Stimulated activated naive CD4-positive, alpha-beta T cell (primary cell): ENCODE results near the gene ZBTB20.
A peak's percentile ranks its signal among the peaks of the same experiment; 100 is the strongest.
"Not testable (repeated sequence)": the region's sequence is repeated elsewhere in the genome, so short reads cannot be mapped to it uniquely, and the experiment has no call there.

Experiments
- DNase-seq, 6 experiments: peaks; one replicate each; lab custom pipeline; 2025; lab: John Stamatoyannopoulos, UW

ZBTB20 gene

DNA sequence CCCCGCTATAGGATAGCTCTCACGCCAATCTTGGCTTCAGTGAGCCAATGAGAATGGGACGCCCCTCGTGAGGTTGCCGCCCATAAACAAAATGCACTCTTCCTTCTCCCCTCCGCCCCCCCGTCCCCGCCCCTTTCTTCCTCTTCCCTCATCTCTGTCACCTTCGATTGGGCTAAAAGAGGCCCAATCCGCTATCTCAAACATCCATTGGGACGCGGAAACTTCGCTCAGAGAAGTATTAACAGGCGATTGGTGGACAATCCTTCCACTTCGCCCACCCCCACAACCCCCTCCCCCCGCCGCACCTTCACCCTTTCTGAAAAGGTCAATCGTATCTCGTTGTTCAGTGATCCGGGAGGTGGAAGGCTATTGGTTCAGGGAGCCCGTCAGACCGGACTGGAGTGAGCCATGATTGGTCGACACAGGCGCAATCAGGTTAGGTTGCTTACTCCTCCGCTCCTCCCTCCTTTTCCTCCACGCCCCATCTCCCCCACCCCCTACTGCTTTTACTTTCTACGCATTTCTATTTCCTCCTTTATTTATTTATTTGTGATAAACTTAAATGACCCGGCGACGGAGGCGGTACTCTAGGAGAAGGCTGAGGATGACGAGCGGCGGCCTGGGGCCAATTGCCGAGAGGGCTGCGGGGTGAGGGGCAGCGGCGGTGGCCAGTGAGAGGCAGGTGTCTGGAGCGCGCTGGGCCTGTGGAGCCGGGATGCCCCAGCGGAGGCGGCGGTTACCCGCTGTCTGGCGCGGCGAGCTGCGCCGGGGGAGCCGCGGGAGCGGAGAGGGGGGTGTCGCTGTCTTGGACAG is 447 bp upstream of the ZBTB20 start:
- DNase-seq = peak; percentile 94 to 100 (median 99)

DNA sequence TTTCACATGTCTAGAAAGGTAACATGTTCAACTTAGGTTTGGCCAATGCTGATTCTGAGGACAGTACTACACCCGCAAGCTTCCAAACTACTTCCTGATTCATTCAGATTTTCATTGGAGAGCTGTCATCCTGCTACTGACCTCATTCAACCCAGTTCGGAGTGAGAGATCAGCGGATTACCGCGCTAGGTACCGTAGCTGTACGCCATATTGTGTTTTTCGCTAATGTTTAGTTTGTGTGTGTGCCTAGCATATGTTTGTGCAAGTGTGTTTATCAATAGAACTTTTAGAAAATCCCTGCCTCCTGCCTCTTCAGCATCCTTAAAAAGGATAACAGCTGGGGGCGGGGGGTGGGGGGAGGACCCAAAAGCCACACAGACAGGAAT is 1.1 kb downstream of the ZBTB20 start:
- DNase-seq = peak; percentile 18 to 76 (median 39)

DNA sequence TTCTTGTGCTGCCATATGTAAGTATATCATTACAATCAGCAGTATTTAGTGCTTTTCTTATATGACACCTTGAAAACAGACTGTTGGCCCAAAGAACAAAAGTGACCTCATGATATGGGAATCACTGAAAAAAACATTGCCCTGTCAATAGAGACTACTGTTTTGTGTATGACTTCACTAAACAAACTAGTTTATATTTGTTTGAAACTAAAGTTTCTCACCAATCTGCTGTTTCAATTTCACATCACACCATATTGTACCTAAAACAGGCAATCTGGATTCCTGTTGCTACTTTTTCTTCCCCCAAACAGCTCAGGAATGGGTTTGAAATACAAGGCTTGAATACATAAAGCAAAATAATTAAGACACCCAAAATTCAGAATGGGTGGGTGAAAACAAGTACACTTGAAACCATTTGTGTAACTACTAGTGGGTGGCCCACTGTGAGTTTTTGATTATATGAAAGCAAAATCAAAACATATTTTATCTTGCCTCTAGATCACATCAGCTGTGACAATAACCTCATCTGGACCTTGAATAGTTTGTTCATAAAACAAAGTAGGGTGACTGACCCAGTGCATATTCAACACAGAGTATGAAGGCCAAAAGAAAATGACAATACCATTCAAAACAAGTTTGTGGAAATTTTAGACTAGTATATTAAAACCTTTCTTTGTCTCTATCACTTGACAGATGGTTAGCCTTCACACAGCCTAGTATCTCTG is 5.9 kb downstream of the ZBTB20 start:
- DNase-seq = no peak

DNA sequence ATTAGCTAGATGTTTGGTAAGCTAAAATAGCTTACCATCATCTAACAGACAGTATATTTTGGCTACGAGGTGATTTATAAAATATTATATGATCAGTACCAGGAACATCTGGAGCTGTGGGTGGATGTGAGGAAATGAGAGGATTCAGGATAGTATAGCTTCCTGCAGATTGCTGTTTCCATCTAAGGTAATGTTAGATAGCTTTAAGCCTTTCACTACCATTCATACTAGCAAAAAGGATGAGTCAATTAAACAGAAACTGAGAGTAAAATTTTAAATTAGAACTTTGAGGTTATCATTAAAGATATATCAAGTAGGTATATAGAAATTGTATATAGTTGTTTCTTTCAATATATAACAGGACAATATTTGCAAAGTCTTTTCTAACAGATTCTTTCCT is 8.0 kb downstream of the ZBTB20 start:
- no peak for DNase-seq

DNA sequence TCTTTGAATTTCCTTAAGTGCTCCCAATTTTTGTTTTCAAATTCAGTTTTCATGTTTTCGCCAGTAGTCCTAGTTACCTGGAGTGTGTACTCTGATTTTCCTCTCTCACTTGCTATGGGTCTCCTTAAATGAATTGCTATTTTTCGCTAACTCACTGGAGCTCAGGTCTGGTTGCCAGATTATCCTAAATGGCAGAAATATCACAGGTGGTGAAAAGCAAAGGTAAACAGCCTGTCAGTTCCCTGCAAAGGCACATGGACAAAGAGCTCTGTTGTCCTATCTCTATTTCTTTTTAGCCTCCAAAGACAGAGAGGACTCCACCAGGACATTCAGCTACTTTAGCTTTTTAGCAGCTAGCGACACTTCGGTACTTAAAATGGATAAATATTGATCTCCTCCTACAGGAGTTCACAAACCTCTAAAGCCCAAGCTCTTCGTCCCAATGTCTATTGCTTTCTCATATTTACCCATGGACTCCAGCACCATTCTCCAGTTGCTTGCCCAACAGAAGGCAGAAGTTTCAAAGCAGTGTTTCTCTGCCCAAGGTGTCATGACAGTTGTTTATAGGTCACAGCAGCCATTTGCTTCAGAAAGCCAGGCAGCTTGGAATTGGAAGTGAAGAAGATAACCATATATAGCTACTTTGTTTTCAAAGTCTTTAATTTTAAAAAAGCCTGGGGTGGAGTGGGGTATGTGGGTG is 12.3 kb downstream of the ZBTB20 start:
- DNase-seq = no peak

DNA sequence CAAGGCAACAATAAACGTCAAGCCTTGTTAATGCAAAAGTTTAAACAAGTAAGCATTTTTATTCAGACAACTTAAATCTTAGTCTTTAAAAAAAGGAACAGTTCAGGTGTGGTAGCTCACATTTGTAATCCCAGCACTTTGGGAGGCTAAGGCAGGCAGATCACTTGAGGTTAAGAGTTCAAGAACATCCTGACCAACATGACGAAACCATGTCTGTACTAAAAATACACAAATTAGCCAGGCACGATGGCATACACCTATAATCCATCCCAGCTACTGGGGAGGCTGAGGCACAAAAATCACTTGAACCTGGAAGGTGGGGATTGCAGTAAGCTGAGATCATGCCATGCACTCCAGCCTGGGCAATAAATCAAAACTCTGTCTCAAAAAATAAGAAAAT is 19.9 kb downstream of the ZBTB20 start:
- no peak for DNase-seq

DNA sequence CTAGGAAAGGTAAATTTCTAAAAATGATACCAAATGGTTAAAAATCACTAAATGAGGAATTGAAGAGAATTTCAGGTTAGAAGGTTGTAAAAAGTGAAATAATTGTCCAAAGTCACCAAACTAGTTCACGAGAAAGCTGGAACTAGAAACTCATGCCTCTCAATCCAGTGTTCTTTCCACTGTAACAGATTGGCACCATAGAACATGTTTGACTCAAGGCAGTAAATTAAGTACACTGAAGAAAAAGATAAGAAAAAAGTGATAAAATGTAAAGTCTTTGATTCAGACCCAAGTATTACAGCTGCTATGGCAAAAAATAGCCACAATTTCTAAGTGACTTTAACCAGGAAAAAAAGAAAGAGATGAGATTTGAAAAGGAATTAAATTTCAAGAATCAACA is 26.5 kb downstream of the ZBTB20 start:
- DNase-seq = no peak

DNA sequence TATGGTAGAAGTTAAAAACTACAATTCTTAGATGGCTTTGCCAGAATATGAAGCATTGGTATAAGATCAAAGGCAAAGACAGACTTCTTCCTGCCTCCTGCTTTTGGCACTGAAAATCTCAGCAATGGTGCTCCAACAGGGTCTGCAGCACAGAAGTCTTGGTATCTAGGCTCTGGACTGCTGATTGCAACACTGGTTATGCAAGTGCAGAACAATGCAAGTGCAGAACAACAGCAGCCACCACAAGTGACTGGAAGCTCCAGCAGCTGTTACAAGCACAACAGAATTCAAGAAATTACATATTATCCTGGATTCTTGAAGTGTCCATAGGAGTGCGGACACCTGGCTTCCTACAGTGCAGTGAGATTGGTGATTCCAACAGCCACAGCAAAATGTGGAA is 33.7 kb downstream of the ZBTB20 start:
- no peak for DNase-seq

DNA sequence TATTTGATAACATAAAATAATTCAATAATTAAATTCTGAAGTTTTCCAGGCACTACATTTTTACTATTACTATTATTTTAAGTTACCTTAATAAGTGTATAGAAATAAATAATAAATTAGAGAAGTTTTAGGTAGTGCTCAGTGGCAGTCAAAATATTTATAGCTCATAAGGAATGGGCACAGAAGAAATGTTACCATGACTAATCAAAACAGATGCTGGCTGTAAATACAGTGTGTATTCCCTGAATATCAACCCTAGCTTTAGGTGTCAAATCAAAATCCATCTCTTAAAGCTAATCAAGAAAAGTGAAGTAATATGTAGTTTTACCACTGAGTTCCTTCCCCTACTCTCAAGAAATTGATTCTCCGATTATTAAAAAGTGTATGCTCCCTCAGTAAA is 35.5 kb downstream of the ZBTB20 start:
- DNase-seq = no peak

DNA sequence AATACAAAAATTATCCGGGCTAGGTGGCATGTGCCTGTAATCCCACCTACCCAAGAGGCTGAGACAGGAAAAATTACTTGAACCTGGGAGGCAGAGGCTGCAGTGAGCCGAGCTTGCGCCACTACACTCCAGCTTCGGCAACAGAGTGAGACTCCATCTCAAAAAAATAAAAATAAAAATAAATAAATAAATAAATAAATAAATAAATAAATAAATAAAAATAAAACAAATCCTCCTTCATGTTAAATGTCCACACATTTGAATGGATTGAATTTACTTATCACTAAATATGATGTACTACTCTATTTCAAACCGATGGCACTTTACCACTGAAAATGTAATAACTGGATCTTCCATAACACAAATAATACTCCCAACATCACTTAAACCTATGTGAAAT is 36.3 kb downstream of the ZBTB20 start:
- DNase-seq = no peak

DNA sequence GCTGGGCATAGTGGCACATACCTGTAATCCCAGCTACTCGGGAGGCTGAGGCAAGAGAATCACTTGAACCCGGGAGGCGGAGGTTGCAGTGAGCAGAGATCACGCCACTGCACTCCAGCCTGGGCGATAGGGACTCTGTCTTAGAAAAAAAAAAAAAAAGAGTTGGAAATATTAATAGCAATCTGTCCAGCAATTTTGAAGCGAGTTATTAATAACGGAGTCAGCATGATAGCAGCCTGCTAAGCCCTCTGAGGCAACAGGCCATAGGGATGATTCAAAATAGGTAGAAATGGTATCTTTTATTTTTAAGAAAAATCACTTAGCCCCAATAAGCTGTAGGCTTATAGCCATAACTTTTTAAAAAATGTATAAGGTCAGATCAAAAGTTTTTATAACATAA is 37.0 kb downstream of the ZBTB20 start:
- not testable (repeated sequence) for DNase-seq

DNA sequence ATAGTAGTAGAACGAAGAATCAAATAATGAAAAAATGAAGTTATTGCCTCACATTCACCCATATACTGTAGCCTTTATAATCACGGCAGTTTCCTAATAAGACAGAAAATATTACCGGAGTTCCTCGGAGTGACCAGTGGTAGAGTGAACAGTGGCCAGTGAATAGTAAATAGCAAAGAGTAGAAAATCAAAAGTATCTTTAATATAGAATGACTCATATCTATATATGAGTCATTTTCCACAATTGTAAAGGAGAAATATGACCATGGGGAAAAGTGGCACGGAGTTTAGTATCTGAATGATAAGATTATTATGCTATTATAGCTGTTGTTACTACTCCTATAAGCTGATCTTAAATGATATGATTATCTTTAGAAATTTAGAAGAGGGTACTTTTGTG is 38.5 kb downstream of the ZBTB20 start:
- no peak for DNase-seq

DNA sequence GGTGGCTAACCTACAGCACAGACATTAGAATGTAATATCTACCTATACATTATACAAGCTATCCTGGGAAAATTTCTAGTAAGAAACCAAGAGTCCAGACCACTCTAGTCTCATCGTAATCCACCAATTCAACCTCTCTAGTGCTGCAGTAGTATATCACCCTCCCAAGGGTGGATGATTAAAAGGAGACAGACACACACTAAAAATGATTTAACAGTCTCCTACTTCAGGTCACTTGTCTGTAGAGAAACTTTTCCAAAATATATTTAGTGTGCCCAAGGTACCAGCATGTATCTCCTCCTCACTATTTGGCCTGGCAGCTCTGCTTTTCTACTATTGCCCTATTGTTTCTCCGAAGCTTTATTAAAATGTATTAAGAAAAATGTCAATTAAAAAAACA is 45.0 kb downstream of the ZBTB20 start:
- no peak for DNase-seq

DNA sequence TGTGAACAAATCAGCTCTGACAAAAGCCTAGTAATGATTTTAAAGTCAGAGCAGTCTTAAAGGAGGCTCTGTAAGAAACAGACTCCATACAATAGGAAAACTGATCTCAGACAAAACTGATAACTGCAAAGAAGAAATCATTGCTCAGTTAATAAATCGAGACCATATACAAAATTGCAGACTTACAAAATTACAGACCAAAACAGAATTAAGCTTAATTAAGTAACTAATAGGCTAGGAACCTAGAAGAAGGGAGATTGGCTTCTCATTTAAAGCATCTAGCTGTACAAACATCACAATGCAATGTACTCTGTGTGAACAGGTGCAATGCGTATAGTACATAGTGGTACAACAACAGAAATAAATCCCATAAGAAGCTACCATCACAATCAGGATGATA is 46.3 kb downstream of the ZBTB20 start:
- peak in 1 of 6 experiments; percentile 3 for DNase-seq

DNA sequence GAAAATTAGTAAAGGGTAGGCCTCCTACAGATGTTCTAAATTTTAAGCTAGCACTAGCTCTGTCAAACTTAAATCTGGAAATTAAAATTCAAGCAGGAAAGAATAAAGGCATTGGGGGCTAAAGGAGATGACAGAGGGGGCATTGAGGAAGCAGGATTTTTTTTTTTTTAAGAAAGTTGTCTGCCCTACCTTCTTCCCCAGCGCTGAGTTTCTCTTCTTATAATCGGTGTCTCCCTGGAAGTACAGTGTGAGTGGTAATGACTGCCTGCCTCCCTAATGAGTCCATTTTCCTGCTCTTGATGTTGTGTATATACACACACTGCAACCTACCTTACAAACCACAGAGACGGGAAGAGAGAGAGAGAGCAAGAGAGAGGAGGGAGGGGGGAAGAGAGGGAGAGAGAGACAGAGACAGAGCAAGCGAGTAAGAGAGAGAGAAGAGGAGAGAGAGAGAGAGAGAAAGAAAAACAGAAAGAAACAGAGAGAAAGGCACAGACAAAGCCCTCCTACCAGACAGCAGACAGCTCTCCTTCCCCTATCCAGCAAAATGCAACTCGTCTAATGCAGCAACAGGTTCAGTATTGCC is 47.0 kb downstream of the ZBTB20 start:
- DNase-seq = peak in 5 of 6 experiments; percentile 1 to 71 (median 53)

DNA sequence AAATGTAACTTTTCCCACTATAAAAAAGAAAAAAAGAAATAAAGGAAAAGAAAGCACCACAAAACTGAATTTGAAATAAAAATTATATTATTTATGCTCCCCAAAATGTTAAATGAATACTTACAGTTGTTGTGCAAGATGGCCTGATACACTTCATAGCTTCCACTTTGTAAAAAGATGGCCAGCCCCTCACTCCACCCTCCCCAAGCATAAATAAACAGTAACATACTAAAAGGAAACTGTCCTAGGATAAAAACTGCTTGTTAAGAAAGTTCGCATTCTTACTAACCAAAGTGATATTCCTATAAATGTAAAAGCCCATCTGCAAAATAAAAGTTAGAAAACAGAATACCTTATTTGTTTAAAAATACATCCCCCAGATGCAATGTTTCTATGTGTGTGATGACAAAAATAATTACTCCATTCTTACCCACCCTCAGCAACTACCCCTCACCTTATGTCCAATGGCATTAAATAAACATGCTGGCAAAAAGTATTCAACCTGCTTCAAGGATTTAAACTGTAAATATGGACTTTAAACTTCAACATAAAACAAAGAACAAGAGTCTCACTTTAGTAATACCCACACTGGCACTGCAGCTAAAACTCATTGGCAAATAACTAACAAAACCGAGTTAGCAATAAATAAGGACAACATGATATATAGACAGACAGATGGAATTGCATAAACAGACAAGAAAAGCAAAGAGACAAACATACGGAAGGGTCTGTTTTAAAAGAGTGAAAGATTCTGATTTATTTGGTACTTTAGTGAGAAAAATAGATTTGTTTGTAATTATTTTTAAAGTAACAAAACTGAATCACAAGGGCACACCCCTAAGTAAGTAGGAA is 47.7 kb downstream of the ZBTB20 start:
- DNase-seq = no peak

DNA sequence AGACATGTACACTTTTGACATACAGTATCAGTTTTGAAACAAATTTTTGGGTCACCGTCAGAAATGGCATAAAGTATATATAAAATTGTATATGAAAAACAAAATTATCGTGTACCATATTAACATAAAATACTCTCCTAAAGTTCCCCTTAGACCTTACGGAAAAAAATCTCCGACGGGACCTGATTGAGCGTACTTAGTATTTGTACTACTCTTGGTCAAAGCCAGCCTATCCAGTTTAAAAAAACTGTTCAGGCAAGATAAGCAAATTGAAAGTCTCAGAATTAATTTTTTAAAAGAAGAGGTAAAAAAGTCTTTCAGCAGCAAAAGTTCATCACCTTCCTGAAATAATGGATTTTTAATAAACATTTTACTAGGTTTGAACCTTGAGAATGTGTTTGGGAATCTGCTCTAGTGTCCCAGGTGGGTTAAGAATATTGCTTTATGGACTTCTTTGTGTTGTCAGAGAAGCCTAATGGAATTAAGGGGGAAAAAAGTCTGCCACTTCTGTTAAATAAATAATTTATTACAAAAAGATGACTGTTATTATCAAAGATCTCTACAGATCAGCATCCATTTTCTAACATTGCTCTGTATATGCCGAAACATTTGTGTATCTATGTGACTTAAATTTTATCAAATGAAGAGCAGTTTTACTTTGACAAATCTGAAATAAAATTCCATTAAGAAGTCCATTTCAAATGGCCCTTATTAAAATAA is 48.6 kb downstream of the ZBTB20 start:
- no peak for DNase-seq

DNA sequence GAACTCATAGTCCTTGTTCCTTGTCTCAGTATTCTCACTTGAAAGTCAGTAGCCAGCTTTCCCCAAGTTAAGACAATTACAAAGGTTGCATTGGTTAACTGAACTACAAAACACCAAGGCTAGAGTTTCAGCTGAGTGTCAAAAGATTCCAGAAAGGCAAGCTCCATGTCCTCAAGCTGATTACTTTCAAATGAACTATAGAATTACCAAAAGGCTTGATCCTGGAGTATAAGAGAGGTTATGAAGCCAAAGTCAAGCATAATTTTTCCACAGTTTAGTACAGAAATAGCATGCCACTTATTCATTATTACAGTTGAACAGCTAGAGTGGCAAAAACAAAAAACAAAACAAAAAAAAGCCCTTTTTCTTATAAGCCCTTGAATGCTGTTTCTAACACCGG is 51.9 kb downstream of the ZBTB20 start:
- DNase-seq = no peak

DNA sequence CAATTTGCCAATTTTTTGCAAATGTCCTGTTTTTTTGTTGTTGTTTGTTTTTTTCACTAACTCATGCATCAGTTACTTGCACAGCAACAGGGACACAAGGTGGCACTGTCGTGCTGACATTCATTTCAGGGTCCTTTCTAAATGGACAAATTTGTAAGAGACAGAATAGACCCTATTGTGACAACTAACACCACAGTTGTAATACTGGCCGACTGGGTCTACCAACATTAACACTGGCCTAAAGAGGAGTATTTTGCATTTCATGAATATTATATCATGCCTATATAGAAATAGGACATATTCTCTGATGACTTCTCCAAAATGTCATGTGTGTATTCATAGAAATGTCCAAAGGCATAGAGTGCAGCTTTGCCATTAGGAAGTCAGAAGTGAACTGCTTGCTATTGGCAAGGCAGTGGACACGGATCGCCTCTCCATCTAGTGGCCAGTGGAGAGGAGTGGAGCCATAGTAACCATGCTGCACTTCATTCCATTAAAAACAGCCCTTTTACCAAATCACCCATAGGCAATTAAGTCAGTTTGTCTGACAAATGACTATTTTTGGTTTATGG is 54.8 kb downstream of the ZBTB20 start:
- DNase-seq = peak; percentile 10 to 57 (median 36)

DNA sequence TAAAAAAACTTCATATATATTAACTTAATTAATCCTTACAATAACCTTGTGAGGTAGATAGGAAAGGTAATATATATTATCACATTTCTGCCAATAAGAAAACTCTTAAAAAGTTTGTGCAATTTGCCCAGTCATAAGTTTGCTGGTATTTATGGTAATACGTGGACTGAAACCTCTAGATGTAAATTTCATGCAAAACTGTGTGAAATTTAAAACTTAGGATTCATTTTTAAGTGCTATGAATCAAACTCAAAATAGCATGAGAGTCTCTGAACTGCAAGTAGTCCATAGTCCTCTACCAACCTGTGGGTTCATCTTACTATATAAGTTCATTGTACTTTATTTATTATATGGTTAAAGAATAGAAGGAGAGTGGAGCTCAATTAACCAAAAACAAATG is 56.4 kb downstream of the ZBTB20 start:
- DNase-seq = no peak

DNA sequence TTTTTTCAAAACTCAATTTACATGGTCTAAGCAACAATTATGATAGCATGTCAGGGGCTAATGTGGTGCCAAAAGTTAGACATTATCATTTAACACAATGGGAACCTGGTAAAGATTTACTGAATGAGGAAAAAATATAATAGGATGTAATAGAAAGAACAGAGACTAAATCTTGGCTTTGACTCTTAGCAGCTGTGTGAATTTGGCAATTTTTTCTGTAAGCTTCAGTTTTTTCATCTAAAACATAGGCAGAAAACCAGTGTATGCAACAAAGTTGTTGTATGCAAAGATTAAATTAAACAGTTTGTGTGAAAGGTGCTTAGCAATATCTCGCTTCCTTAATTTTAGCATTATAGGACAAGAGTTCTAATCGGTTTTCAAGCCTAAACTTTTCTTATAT is 57.6 kb downstream of the ZBTB20 start:
- DNase-seq = no peak
